ENCODE measurements around the gene FZD4.

- TF ChIP-seq, protein P1, sequence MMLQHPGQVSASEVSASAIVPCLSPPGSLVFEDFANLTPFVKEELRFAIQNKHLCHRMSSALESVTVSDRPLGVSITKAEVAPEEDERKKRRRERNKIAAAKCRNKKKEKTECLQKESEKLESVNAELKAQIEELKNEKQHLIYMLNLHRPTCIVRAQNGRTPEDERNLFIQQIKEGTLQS (IDR thresholded peaks at IDR 0.05; ENCODE audit: borderline replicate concordance, extremely low read depth, low read depth, low read length): no peak
- TF ChIP-seq CREB1 (IDR thresholded peaks at IDR 0.05; ENCODE audit: low read depth) (no peak), ZNF384 (IDR thresholded peaks at IDR 0.05; ENCODE audit: borderline replicate concordance, low read depth, low read length) (no peak)
- TF ChIP-seq, protein P2, sequence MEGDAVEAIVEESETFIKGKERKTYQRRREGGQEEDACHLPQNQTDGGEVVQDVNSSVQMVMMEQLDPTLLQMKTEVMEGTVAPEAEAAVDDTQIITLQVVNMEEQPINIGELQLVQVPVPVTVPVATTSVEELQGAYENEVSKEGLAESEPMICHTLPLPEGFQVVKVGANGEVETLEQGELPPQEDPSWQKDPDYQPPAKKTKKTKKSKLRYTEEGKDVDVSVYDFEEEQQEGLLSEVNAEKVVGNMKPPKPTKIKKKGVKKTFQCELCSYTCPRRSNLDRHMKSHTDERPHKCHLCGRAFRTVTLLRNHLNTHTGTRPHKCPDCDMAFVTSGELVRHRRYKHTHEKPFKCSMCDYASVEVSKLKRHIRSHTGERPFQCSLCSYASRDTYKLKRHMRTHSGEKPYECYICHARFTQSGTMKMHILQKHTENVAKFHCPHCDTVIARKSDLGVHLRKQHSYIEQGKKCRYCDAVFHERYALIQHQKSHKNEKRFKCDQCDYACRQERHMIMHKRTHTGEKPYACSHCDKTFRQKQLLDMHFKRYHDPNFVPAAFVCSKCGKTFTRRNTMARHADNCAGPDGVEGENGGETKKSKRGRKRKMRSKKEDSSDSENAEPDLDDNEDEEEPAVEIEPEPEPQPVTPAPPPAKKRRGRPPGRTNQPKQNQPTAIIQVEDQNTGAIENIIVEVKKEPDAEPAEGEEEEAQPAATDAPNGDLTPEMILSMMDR (IDR thresholded peaks at IDR 0.05 in 2 of 3, conservative IDR thresholded peaks at IDR 0.05 in 1 of 3; ENCODE audit: control insufficient read depth in 2 of 3, extremely low read depth in 1 of 3, insufficient read depth in 1 of 3, low read depth in 3 of 3, low read length in 3 of 3): no peak
- TF ChIP-seq, protein P3, sequence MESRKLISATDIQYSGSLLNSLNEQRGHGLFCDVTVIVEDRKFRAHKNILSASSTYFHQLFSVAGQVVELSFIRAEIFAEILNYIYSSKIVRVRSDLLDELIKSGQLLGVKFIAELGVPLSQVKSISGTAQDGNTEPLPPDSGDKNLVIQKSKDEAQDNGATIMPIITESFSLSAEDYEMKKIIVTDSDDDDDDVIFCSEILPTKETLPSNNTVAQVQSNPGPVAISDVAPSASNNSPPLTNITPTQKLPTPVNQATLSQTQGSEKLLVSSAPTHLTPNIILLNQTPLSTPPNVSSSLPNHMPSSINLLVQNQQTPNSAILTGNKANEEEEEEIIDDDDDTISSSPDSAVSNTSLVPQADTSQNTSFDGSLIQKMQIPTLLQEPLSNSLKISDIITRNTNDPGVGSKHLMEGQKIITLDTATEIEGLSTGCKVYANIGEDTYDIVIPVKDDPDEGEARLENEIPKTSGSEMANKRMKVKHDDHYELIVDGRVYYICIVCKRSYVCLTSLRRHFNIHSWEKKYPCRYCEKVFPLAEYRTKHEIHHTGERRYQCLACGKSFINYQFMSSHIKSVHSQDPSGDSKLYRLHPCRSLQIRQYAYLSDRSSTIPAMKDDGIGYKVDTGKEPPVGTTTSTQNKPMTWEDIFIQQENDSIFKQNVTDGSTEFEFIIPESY (IDR thresholded peaks at IDR 0.05): no peak
These were observed 56.5 kb downstream of the FZD4 start for GRCh38 chr11:86898689-86899088.

Data from GM12878 (cell line).